Measurements from ENCODE around the gene FAM200C. TPM values are rescaled to one million over a fixed set of nuclear protein-coding genes. Genes with fewer than 3 reads are reported as not detected.

FAM200C gene
- total RNA-seq, 4 donors from 2014 or later: 3.6 to 5.1 (median 4.3) TPM

DNA sequence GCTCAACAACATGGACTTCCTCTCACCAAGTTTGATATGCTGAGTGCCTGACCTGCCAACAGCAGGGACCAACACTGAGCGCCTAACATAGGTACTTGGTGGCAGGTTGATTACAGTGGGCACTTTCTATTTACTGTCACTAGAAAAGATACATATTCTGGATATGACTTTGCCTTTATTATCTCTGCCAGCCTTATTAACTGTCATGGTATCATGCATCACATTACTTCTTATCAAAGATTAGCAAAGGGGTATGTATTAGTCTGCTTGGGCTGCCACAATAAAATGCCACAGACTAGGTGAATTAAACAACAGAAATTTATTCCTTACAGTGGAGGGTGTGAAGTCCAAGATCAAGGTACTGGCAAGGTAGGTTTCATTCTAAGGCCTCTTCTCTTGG lies 15.2 kb downstream of the FAM200C start:
- TF ChIP-seq, protein P1, sequence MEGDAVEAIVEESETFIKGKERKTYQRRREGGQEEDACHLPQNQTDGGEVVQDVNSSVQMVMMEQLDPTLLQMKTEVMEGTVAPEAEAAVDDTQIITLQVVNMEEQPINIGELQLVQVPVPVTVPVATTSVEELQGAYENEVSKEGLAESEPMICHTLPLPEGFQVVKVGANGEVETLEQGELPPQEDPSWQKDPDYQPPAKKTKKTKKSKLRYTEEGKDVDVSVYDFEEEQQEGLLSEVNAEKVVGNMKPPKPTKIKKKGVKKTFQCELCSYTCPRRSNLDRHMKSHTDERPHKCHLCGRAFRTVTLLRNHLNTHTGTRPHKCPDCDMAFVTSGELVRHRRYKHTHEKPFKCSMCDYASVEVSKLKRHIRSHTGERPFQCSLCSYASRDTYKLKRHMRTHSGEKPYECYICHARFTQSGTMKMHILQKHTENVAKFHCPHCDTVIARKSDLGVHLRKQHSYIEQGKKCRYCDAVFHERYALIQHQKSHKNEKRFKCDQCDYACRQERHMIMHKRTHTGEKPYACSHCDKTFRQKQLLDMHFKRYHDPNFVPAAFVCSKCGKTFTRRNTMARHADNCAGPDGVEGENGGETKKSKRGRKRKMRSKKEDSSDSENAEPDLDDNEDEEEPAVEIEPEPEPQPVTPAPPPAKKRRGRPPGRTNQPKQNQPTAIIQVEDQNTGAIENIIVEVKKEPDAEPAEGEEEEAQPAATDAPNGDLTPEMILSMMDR (IDR thresholded peaks at IDR 0.05; ENCODE audit: low read depth): no peak

- TF ChIP-seq, protein P1 (IDR thresholded peaks at IDR 0.05; ENCODE audit: low read depth): no peak
Observed at GRCh38 chr5:160382346-160382745, 17.5 kb downstream of the FAM200C start.

GRCh38 chr5:160380041-160380440 lies 19.8 kb downstream of the FAM200C start:
- TF ChIP-seq, protein P1 (IDR thresholded peaks at IDR 0.05; ENCODE audit: low read depth): no peak

GRCh38 chr5:160379511-160379910 lies 20.3 kb downstream of the FAM200C start:
- TF ChIP-seq, protein P1 (IDR thresholded peaks at IDR 0.05; ENCODE audit: low read depth): no peak

GRCh38 chr5:160378330-160378729 lies 21.5 kb downstream of the FAM200C start:
- TF ChIP-seq, protein P1 (IDR thresholded peaks at IDR 0.05; ENCODE audit: low read depth): no peak

DNA sequence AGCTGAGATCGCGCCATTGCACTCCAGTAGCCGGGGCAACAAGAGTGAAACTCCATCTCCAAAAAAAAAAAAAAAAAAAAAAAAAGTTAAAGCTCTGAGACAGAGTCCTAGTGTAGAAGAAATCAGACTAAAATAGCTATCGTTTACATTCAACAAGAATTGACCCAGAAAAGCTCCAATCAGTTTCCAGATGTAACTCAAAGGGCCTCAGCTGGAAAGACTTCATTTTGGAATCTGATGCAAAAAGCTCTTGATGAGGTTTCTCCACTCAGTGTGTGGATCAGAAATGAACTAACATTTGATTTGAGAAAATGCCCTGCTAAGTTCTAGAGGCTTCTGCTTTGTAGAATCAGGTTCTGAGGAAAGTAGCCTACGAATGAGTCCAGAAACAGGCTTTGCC lies 22.2 kb downstream of the FAM200C start:
- TF ChIP-seq, protein P1 (IDR thresholded peaks at IDR 0.05; ENCODE audit: low read depth): no peak

GRCh38 chr5:160376416-160376815 lies 23.4 kb downstream of the FAM200C start:
- TF ChIP-seq, protein P1 (IDR thresholded peaks at IDR 0.05; ENCODE audit: low read depth): no peak

Data from subcutaneous adipose tissue (tissue), 4 donors.